HG02642 (cell line): ENCODE results near the gene FRMD1.

Source experiments
- ATAC-seq: cut with Tn5 transposase; IDR thresholded peaks from one replicate; pipeline ENCODE4 v1.9.1; 2021; ENCODE audit warnings: mild to moderate bottlenecking; ENCODE audit not compliant: unreplicated experiment, poor library complexity

Gene FRMD1

DNA sequence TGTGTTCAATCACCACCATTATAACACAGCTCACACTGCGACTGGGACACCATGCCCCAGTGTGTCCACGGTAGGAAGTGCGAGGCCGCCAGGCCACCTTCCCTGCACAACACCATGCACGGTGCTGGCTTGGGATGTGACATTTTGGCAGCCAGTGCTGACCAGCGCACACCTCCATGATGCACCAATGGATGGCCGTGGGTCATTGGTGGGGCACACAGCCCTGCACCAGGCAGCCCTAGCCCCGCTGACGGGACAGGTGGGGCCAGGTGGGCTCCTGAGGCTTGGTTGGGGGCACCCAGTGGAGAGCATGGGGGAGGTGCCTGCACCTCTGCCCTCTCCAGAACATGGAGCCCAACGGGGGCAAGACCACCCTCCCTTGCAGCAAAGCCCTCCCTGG, 18.2 kb upstream of the FRMD1 start:
- no peak for ATAC-seq

DNA sequence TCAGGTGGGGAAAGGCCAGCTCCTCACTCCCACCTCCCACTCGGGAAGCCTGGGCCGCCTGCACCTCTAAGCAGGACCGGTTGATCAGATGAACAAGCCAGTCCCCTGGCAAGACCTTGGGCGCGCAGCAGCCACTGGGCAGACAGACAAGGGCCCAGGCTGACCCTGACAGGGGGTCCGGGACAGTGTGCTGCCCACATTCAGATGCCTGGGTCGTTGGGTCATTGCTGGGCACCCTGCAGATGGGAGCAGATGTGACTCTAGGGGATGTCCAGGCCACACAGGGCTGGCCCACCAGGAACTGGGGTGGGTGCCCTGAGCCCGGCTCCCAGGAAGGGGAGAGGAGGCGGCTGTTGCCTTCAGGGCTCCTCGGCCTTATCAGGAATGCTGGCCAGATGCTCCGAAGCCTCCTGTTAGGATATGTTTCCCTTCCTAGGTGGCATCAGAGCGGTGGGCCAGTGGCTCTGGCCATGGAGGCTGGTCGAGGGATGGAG, 17.3 kb upstream of the FRMD1 start:
- ATAC-seq, result no peak

DNA sequence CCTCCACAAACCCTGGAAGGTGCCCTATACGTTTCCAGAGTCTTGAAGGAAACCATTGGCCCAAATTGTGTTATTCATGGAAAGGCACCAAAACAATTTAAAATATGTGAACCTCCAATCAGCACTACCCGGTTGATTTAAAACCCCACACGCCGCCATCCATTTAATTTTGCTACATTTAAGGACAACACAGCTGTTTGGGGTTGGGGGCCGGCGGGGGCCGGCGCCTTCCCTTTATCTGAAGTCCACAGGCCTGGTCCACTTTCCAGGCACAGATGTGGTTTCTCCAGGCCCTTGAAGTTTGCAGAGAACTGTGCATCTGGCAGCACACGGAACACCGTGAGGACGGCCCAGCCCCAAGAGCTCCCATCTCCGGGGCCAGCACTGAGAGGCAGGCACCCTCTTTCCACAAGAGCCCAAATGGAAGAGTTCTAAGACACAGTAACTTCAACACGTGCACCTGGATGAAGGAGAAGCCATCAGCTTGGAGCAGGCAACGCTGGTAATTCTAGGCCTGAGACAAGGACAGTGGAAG, 16.8 kb upstream of the FRMD1 start:
- no peak for ATAC-seq

DNA sequence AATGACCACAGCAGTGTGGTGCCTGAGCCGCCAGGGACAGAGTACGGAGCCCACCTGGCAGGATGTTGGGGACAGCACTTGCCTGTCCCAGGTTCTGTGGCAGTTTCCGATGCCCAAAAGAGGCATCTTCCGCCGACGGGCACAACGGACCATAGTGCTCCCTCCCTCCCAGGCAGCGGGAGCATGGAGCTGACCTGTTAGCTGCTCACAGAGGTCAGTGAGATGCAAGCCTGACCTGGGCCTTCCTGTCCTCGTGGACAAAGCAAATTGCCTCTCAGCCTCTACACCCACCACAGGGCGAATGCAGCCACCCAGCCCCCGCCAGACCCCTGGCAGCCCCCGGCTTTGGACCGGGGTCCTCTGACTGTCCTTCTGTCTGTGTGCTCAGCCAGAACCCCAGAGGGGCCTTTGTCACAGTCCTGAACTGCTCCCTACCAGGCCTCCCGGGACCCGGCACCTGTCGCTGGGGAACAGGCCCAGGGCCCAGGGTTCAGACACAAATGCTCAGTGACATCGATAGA, 16.2 kb upstream of the FRMD1 start:
- no peak for ATAC-seq

DNA sequence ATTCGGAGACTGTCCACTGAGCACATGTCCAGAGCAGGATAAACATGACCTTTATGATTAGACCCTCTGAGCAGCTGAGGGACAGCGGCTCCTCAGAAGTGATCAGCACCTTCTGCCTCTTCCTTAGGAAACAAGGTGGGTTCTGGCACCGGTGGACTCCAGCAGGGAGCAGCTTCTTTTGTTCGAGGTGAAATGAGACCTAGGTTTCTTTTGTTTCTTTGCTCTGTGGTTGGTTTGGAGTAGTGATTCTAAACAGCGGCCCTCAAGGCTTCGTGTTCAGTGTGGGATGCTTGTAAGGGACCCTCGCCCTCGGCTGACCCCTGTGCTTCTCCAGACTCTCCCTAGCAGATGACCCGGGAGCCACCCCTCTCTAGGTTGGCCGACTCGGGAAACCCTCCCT, 14.6 kb upstream of the FRMD1 start:
- ATAC-seq, result no peak

DNA sequence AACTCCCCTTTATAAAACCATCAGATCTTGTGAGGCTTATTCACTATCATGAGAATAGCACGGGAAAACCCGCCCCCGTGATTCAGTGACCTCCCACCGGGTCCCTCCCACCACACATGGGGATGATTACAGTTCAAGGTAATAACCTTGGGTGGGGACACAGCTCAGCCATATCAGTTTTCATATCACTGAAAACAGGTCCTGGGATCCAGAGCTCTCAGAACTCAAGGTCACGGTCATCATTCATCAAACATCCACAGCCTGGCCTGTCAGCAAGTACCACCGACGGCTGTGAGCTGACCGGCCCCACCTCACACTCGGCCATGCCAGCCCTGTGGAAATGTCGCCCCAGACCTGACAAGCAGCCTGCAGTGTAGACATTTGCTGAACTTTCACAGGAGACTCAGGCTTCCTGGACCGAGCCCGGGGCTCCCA, 14.1 kb upstream of the FRMD1 start:
- ATAC-seq, result no peak

DNA sequence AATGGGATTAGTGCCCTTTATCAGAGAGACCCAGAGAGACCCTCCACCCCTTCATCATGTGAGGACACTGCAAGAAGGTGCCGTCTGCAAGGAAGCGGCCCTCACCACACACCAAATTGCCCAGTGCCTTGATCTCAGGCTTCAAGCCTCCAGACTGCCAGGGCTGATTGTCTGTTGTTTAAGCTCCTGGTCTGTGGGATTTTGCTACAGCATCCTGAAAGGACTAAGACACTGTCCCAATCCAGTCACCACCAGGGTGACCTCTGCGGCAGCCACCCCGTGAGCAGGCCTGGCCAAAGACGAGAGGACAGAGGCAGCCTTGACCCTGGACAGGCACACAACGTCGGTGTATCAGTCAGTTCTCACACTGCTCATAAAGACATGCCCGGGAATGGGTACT, 13.5 kb upstream of the FRMD1 start:
- ATAC-seq, result no peak

DNA sequence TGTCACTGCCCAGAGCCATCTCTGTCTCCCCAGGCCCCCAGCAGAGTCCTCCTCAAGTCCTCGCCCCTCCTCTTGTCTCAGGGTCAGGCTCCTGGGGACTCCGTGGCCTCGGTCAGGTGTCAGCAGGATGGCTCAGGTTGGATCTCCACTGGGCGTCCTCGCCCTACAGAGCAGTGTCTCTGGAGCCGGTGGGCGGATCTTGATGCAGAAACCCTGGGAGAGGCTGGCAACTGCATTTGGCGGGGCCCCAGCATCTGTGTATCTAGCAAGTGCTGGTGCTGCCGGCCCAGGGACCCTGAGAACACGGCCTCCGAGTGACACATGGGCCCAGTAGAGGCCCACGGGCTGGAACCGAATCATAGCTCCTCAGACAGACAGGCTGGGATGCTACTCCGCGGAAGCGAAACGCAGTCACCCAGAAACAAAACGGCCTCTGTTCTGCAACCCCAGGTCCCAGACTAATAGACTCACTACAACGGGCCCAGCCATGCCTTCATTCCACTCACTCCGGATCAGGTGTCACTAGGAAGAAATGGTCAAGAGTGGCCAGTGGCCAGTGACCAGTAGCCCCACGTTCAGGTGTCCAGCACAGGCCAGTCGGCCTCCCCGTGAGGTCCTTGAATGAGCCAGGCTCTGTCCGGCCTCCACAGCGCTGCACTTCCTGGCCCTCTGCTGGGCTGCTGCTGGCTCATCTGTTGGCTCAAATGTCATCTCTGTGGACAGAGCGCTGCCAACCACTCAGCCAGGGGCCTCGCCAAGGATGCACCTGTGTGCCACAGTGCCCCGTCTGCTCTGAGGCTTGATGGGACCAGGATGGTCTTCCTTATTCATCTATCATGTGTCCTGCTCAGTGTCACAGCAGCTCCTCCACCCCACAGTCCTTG, 12.6 kb upstream of the FRMD1 start:
- ATAC-seq, result no peak

DNA sequence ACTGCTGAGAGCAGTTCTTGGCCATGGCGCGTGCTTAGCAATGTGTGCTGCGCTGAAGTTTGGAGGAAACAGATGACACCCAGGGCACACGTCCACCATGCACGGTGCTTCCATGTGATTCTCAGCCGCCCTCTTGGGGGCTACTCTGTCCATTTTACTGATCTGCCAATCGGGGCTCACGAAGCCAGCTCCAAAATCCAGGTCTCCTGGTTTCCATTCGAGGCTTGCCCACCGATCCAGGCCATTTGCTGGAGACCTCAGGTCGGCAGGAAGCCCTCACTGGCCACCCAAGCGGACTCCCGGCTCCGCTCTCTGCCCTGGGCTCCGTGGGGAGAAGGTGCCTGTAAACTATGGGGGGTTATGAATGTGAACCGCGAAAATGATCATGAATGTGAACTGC, 11.7 kb upstream of the FRMD1 start:
- no peak for ATAC-seq

DNA sequence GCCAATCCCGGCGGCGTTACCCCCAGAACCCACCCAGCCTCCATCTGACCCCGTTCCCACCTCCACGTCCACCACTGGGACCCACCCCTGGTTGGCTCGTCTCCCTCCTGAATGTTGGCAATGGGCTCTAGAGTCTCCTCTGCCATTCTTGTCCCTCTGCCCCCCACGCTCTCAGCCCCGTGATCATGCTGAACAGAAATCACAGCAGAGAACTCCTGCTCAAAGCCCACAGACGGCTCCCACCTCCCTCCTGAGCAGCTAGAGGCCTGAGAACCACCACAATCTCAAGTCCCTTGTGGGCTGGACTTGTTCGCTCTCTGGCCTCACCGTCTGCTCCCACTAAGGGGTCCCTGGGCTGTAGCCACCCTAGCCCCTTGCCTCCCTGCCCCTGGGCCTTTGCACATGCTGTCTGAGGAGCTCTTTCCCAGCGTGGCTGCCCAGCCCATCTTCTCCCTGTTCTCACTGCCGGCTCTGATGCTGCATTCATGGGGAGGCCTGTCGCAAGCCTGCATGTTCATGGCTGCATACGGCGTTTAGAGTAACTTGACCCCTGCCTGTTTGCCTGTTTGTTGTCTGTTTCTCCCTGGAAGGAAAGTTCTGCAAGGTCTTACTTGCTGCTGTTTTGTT, 11.2 kb upstream of the FRMD1 start:
- ATAC-seq, result no peak

DNA sequence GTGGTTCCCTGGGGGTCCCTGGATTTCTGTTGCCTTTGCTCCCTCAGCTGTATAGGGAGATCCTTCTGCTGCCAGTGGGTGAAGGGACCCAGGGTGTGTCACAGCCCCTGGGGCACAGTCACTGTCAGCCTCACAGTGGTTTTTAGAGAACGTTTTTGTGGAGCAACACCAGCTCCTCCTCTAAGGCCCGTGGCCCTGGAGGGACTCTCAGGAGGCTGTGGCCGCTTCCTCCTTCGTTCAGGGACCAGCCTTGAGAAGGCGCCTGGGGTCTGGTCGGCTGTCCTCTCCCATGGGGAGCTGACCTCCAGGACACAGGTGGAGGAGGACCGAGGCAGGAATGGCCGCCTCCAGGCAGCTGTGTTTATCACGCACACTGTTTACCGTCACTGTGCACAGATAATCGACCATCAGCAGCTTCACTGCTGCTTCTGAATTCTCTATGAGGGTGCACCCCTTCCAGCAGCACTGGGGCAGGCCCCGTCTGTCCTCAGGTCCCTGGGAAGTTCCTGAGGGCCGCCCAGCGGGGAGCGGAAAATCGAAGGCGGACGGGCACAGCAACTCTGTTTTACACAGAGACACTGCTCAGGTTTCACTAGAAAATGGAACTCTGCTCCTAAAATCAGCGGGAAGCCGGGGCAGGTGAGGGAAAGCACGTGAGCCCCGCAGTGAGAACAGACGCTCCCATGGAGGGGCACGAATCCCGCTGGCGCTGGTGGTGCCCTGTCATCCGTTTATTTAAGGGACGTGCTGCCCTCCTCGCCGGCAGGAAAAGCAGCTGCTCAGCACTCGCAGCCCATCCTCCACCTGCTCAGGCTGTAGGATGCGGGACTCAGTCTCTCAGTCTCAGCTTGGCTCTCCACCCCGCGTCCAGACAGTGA, 10.4 kb upstream of the FRMD1 start:
- no peak for ATAC-seq

DNA sequence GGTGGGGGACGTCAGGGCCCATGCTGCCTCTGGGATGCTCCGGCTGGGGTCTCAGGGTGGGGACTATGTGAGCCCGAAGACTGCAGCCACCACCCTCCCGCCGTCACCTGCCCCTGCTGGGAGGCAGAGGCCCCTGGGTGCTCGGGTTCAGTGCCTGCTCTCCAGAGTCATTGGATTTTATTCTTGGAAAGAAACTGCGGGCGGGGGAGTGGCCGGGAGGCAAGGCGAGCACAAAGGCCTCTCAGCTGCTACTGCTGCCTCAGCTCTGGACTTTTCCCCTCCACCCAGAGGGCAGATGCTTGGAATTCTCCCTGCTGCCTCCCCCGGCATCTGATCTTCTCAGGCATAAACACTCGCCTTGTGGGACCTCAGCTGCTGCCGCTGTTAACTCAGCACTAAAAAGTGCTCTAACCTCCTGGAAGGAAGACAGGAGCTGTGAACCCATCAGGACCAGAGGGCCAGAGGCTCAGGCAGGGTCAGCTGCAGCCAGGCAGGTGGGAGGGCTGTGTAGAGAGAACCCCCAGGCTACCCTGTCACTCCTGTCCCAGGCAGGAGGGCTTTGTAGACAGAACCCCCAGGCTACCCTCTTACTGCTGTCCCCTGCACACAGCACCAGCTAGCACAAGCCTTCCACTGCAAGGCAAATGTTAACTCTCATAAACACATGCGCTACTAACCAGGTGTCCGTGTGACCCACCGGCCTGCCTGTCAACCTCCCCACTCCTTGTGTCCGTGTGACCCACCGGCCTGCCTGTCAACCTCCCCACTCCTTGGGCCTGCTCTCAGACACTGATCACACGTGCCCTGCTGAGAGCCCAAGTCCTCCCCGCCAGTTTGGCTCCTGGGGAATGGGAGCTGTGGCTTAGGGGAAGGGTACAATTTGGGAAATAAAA, 9.4 kb upstream of the FRMD1 start:
- ATAC-seq, result no peak

DNA sequence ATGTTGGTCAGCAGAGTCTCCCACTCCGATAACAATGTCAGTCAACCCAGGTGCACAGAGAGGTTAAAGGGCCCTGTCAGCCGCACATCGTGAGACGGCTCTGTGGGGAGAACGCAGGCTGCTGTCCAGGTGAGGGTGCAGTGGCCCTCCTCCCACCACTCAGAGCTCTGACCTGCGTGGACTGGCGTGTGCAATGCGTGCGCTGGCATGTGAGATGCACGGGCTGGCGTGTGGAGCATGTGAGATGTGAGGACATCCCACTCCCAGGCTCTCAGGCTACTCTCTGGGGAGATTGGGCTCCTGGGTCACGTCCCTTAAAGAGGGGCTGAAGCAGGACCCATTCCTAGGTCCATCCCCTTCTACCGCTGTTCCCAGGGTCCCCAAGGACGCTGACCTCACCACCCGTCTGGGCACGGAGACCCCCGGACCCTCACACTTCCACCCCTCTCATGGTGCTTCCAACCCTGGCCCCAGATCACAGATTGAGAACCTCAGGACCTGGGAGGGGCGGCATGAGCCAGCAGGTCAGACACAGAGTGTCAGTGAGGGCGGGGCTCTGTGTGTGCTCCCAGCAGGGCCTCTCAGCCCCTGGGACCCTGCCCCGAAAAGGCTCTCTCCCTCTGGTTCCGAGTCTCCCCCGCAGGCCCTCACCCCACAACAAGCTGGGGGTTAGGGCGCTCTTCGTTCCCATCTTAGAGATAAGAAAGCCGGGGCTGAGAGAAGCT, 8.6 kb upstream of the FRMD1 start:
- ATAC-seq, result no peak

DNA sequence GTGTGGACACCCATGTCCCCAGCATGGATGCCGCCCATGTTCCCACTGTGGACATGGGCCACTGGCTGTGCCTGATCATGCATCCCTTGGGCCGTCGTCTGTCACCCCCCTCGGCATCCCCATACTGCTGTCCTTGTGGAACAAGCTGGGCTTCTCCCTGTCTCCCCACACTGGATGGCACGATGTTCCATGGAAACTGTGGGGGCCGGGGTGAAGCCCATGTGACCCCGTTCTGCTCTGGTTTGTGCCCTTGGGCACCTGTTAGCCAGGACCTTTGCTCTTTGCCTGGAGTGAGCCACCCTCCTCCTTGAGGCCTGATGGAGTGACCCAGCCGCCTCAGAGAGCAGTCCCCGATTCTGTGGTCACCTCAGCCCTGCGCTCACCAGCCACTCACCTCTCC, 7.6 kb upstream of the FRMD1 start:
- ATAC-seq, result no peak

DNA sequence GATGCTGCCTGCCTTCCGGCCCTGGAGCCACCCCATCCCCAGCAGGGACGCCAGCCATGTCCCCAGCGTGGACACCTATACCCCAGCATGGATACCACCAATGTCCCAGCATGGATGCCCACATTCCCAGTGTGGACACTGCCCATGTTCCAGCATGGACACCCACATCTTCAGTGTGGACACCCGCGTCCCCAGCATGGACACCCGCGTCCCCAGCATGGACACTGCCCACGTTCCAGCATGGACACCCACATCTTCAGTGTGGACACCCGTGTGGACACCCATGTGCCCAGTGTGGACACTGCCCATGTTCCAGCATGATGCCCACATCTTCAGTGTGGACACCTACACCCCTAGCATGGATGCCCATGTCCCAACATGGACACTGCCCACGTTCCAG, 7.1 kb upstream of the FRMD1 start:
- no peak for ATAC-seq

DNA sequence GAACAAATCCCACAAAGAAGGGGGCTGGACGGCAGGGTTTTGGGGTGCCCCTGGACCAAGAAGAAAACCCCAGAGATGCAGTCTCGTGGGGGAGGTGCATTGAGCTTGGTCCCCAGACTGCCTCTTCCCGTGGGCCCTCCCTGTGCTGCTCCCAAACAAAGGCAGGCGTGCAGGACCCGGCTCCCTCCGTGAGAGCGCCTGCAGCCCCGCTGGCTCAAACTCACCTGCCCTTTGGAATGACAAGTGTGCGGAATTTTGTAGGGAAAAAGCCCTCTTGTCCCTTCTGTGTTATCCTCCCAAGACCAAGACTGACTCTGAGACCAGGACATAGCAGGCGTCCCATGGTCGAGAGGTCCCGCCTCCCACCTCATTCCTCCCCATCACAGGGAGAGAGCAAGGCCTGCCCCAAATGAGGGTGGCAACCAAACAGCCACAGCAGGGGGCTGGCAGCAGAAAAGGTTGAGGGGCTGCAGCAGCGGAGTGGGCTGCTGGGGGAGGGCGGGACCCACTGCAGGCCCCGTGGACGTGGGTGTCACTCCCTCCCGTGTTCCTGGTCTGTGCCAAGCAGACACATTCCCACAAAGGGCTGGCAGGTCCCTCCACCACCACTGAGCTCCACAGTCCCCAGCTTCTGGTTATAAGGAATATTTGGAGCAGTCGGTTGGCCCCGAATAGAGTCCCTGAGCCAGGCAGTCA, 5.6 kb upstream of the FRMD1 start:
- no peak for ATAC-seq

DNA sequence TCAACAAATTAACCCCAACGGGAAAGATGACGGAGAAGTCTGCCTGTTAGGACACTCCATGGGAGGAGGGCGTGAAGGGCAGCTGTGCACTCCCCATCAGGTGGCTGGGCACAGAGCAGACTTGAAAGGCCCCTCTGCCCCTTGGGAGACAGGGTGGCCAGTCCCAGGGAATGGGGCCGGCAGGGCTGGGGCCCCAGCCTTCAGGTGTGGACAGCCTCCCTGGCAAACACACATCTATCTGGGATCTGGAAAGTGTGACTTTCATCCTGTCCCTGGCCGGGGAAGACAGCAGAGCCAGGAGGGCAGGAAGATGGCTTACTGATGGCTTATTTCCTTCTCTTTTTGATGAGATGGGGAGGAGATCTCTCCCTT, 4.5 kb upstream of the FRMD1 start:
- no peak for ATAC-seq

DNA sequence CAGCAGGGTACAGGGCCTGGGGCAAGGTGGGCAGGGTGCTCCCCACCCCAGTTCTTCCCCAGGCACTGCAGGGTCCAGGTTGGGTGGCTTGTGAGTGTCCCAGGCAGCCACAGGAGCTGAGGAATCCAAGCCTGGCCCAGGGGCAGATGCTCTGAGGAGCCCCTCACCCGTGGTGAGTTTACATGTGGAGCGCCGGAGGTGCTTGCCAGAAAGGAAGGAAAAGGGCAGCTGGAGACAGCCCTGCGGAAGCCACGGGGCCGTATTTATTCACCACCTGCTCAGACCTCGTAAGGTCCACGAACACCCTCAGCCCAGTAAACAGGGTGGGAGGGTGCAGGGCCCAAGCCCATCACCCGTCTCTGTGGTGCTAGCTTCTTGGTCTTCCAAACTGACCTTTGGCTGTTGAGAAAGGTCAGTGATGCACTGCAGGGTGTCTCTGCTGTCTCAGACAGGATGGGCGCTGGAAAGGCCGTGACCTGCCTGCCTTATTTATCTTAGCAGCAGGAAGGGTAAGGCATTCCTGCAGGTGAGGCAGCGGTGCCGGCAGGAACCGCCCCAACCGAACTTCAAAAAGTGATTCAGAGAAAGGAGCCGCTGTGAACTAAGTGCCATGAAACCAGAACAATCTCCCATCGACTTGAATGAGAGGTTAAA, 4.0 kb upstream of the FRMD1 start:
- no peak for ATAC-seq
